Common myeloid progenitor, CD34-positive (primary cell): ENCODE measurements around the gene PMIS2.
"Not testable (repeated sequence)": the region's sequence is repeated elsewhere in the genome, so short reads cannot be mapped to it uniquely, and the experiment has no call there.

ENCODE experiments used
- CTCF ChIA-PET: fragments of 350-600 bp; sonication (Branson Sonifier 250); formaldehyde crosslinking; loops from one replicate; lab custom pipeline; 2021; ENCODE audit warnings: antibody characterized with exemption; lab: Charles Lee
- POLR2A ChIA-PET: fragments of 350-600 bp; sonication (Branson Sonifier 250); formaldehyde crosslinking; loops from one replicate; lab custom pipeline; 2021; ENCODE audit warnings: antibody characterized with exemption; lab: Charles Lee
- DNase-seq, 3 donors: peaks; one replicate each; pipeline versions ENCODE4 v3.0.0 to v3.0.0-alpha.2; 2013
- H3K27ac ChIP-seq, 2 experiments: 1 replicate in 1 of 2; 2 replicates in 1 of 2; pipeline ENCODE4 v1.7.0; 2013; ENCODE audit warnings: inconsistent platforms in 2 of 2, low read length in 2 of 2, mild to moderate bottlenecking in 2 of 2, low read depth in 1 of 2, moderate library complexity in 1 of 2; ENCODE audit not compliant: severe bottlenecking in 2 of 2, insufficient read depth in 1 of 2, poor library complexity in 1 of 2
- H3K27me3 ChIP-seq, 5 experiments: replicated peaks in 2 of 5; 1 replicate in 3 of 5; 2 replicates in 2 of 5; pipeline versions ENCODE4 v1.6.1 to v1.7.0; 2013; ENCODE audit warnings: low read length in 4 of 5, mild to moderate bottlenecking in 2 of 5, moderate library complexity in 2 of 5, inconsistent platforms in 1 of 5; ENCODE audit not compliant: insufficient read depth in 5 of 5, control insufficient read depth in 4 of 5
- H3K36me3 ChIP-seq, 4 experiments: 1 replicate in 2 of 4; 2 replicates in 2 of 4; pipeline versions ENCODE4 v1.6.1 to v1.7.0; 2013; ENCODE audit warnings: low read length in 3 of 4, control low read depth in 1 of 4, mild to moderate bottlenecking in 1 of 4; ENCODE audit not compliant: control insufficient read depth in 4 of 4, insufficient read depth in 4 of 4
- H3K4me1 ChIP-seq, 4 experiments: 1 replicate in 3 of 4; 2 replicates in 1 of 4; pipeline versions ENCODE4 v1.6.1 to v1.7.1; 2013; ENCODE audit warnings: low read length in 3 of 4, mild to moderate bottlenecking in 3 of 4, control low read depth in 1 of 4, inconsistent platforms in 1 of 4, moderate library complexity in 1 of 4; ENCODE audit not compliant: control insufficient read depth in 4 of 4, insufficient read depth in 4 of 4; ENCODE audit errors: control extremely low read depth in 1 of 4
- H3K4me3 ChIP-seq, 7 experiments: 1 replicate in 4 of 7; 2 replicates in 3 of 7; pipeline versions ENCODE4 v1.5.1 to v1.7.0; 2013; ENCODE audit warnings: mild to moderate bottlenecking in 7 of 7, low read length in 6 of 7, moderate library complexity in 6 of 7, inconsistent platforms in 2 of 7, low read depth in 2 of 7, control low read depth in 1 of 7; ENCODE audit not compliant: insufficient read depth in 4 of 7, control insufficient read depth in 1 of 7; ENCODE audit errors: extremely low read depth in 1 of 7
- H3K9me3 ChIP-seq, 5 experiments: 1 replicate in 4 of 5; 2 replicates in 1 of 5; pipeline versions ENCODE4 v1.6.1 to v1.7.1; 2013; ENCODE audit warnings: low read length in 4 of 5, mild to moderate bottlenecking in 2 of 5, inconsistent platforms in 1 of 5, low read depth in 1 of 5, moderate library complexity in 1 of 5; ENCODE audit not compliant: control insufficient read depth in 4 of 5, insufficient read depth in 2 of 5; ENCODE audit errors: control extremely low read depth in 1 of 5
- WGBS: methylation state at CpG from one replicate; pipeline ENCODE4 v1.1.5; 2013; ENCODE audit not compliant: insufficient coverage; 5-methylcytosine and 5-hydroxymethylcytosine counted together

PMIS2 gene

GRCh38 chr19:35590875-35591274, 4.9 kb downstream of the PMIS2 start:
- Histone ChIP-seq H3K4me1 (no peaks in the 10 kb centered on the region), H3K36me3 (no peaks in the 10 kb centered on the region), H3K27ac (no peak overlapping the region), H3K27me3 (peaks cover 0 to 8% (median 0%) of the 10 kb centered on the region in 5 experiments), H3K9me3 (no peaks in the 10 kb centered on the region), H3K4me3 (no peak overlapping the region)
- no peak for DNase-seq
- WGBS = 100% methylated on average over 1 of the region's 3 CpGs
- ChIA-PET POLR2A (no interaction called here), CTCF (interaction anchor here (0.6 to 2.1 kb wide), 4 partner anchors 10 to 35 kb away, joined by 3 to 14 read pairs (median 4); no protein-coding TSS in a partner anchor)

GRCh38 chr19:35592226-35592625, 6.3 kb downstream of the PMIS2 start:
- Histone ChIP-seq H3K4me1 (no peaks in the 10 kb centered on the region), H3K9me3 (no peaks in the 10 kb centered on the region), H3K36me3 (no peaks in the 10 kb centered on the region), H3K4me3 (no peak overlapping the region), H3K27me3 (peaks cover 0 to 5% (median 0%) of the 10 kb centered on the region in 5 experiments), H3K27ac (no peak overlapping the region)
- ChIA-PET POLR2A (interaction anchor here (0.6 kb wide), 1 partner anchor 60 kb away, joined by 3 read pairs; no protein-coding TSS in a partner anchor), CTCF (interaction anchor here (0.7 to 2.1 kb wide), 11 partner anchors 10 to 187 kb away, joined by 3 to 15 read pairs (median 5); partner anchors contain the start of gene DMKN)
- DNase-seq = peak; percentile 72 to 82 (median 76)
- 38% methylated on average over 6 of the region's 8 CpGs for WGBS

GRCh38 chr19:35595026-35595425, 9.1 kb downstream of the PMIS2 start:
- CTCF ChIA-PET = not testable (repeated sequence)

GRCh38 chr19:35595928-35596327, 10.0 kb downstream of the PMIS2 start:
- H3K9me3 ChIP-seq = no peaks in the 10 kb centered on the region
- H3K36me3 ChIP-seq = no peaks in the 10 kb centered on the region
- no peaks in the 10 kb centered on the region for H3K4me1 ChIP-seq
- ChIA-PET CTCF (no interaction called here), POLR2A (no interaction called here)
- peaks cover 0 to 2% (median 0%) of the 10 kb centered on the region in 5 experiments for H3K27me3 ChIP-seq
- WGBS = no CpG with 5 or more reads among the region's 1 CpG
- no peak for DNase-seq
- no peak overlapping the region for H3K4me3 ChIP-seq
- H3K27ac ChIP-seq = no peak overlapping the region

More at GRCh38 chr19:35595026-35595425, 9.1 kb downstream of the PMIS2 start:
- H3K9me3 ChIP-seq, H3K4me3 ChIP-seq, H3K36me3 ChIP-seq, H3K27ac ChIP-seq, H3K4me1 ChIP-seq, H3K27me3 ChIP-seq, DNase-seq, POLR2A ChIA-PET: not testable (repeated sequence)
- 90% methylated on average over 2 of the region's 3 CpGs for WGBS

GRCh38 chr19:35596366-35596999, 10.5 kb downstream of the PMIS2 start:
- no peak overlapping the region for H3K4me3 ChIP-seq
- POLR2A ChIA-PET = no interaction called here
- peaks cover 0 to 2% (median 0%) of the 10 kb centered on the region in 5 experiments for H3K27me3 ChIP-seq
- peak; percentile 17 to 64 (median 46) for DNase-seq
- no peaks in the 10 kb centered on the region for H3K4me1 ChIP-seq
- CTCF ChIA-PET = interaction anchor here (1.2 to 1.4 kb wide), 3 partner anchors 13 to 86 kb away, joined by 3 to 4 read pairs (median 3); no protein-coding TSS in a partner anchor
- H3K27ac ChIP-seq = no peak overlapping the region
- no peaks in the 10 kb centered on the region for H3K36me3 ChIP-seq
- WGBS = 69% methylated on average over 4 of the region's 4 CpGs
- no peaks in the 10 kb centered on the region for H3K9me3 ChIP-seq

GRCh38 chr19:35601971-35602370, 16.0 kb downstream of the PMIS2 start:
- Histone ChIP-seq H3K36me3 (no peaks in the 10 kb centered on the region), H3K4me1 (no peaks in the 10 kb centered on the region), H3K27ac (no peak overlapping the region), H3K27me3 (peaks cover 0 to 2% (median 0%) of the 10 kb centered on the region in 5 experiments), H3K4me3 (no peak overlapping the region), H3K9me3 (peaks cover 0 to under 1% (median 0%) of the 10 kb centered on the region in 5 experiments)
- POLR2A ChIA-PET = no interaction called here
- no peak for DNase-seq
- CTCF ChIA-PET = interaction anchor here (2.5 kb wide), 1 partner anchor 9 kb away, joined by 15 read pairs; no protein-coding TSS in a partner anchor
- 100% methylated on average over 2 of the region's 3 CpGs for WGBS

GRCh38 chr19:35604436-35604835, 18.5 kb downstream of the PMIS2 start:
- H3K9me3 ChIP-seq, H3K4me1 ChIP-seq, H3K4me3 ChIP-seq, H3K27ac ChIP-seq, DNase-seq, CTCF ChIA-PET, H3K27me3 ChIP-seq, POLR2A ChIA-PET, H3K36me3 ChIP-seq: not testable (repeated sequence)
- whole genome bisulfite sequencing = 100% methylated on average over 4 of the region's 4 CpGs
